Subcutaneous adipose tissue (tissue), 4 donors: ENCODE data around the gene NIM1K. TPM values are rescaled to one million over a fixed set of nuclear protein-coding genes. Genes with fewer than 3 reads are reported as not detected.

Source experiments
- CTCF ChIP-seq: fragments of 450-650 bp; IDR thresholded peaks from one replicate; pipeline ENCODE4 v1.5.1; 2016; ENCODE audit warnings: low read depth, mild to moderate bottlenecking, control low read depth, antibody characterized with exemption, moderate library complexity
- total RNA-seq, 4 donors: library from RNA; depleted of rRNA; stranded (reverse); fragments of >200 nt; gene quantifications; one replicate each; pipeline ENCODE4 v1.1.0, GENCODE V29; 2016

Gene NIM1K
- total RNA-seq, 4 donors from 2014 or later: 0.17 to 0.44 TPM; not detected in 2

- TF ChIP-seq CTCF: no peak
Measured at GRCh38 chr5:43270645-43271044, 78.6 kb downstream of the NIM1K start.

- no peak for TF ChIP-seq CTCF
Measured at GRCh38 chr5:43273552-43273951, 81.5 kb downstream of the NIM1K start.

- no peak for TF ChIP-seq CTCF
Measured at GRCh38 chr5:43274435-43275114, 82.5 kb downstream of the NIM1K start.

- TF ChIP-seq CTCF: no peak
Measured at GRCh38 chr5:43275391-43275790, 83.4 kb downstream of the NIM1K start.

- no peak for TF ChIP-seq CTCF
Measured at GRCh38 chr5:43279548-43280274, 87.7 kb downstream of the NIM1K start.

GRCh38 chr5:43281840-43282658 is 90.0 kb downstream of the NIM1K start:
- no peak for TF ChIP-seq CTCF

- TF ChIP-seq CTCF: no peak
Measured at GRCh38 chr5:43286623-43287022, 94.6 kb downstream of the NIM1K start.
